DMS53 treated with DMSO at 0.1 percent for 48 hours (cell line): ENCODE data around the gene PDE8B.

ENCODE experiments used
- DNase-seq: peaks from one replicate; lab custom pipeline; 2025; ENCODE audit not compliant: unreplicated experiment; lab: John Stamatoyannopoulos, UW

Gene PDE8B

DNA sequence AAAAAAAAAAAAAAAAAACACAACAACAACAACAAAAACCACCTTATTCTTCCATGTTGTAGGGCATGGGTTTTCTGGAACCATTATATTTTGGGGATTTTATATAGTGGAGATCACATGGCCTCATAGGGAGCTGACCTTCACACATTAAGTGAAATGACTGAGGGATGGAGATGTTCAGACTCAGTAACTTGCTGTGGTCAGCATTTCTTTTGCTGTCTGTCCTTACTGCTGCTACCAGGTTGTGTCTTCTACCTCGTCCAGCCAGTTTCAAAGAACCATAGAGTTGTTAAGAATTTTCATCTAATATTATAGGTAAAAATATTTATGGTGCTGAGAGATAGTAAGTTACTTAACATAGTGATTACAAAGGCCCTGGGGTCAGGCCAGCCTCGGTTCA, 107.6 kb downstream of the PDE8B start:
- no peak for DNase-seq

DNA sequence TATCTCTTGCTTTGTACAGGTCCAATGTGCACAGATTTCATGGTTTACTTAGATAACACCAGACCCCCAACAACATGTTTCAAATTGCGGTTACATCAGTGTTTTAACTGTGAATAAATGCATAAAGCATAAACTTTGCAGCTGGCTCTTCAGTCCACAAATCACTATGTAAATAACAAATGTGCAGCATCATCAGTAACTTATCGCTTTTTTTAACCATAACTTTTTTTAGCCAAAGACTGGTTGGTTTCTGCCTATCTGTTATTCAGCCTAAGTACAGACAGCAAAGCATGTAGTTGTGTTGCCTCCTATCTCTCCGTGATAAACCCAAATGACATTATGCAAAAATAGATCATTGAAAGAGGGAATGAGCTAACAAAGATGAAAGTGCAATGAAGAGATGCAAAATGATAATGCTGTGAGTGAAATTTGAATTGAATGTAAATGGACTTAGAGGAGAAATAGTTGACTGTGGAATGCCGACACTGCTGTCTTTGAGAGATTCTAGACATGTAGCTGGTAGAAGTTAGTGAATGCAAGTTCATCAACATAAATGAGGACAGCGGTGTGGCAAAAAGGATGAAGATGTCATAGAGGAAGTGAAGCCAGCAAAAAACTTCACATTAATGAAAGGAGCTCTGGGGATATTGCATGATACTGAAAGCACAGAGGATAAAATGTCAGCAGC, 108.8 kb downstream of the PDE8B start:
- DNase-seq = no peak

DNA sequence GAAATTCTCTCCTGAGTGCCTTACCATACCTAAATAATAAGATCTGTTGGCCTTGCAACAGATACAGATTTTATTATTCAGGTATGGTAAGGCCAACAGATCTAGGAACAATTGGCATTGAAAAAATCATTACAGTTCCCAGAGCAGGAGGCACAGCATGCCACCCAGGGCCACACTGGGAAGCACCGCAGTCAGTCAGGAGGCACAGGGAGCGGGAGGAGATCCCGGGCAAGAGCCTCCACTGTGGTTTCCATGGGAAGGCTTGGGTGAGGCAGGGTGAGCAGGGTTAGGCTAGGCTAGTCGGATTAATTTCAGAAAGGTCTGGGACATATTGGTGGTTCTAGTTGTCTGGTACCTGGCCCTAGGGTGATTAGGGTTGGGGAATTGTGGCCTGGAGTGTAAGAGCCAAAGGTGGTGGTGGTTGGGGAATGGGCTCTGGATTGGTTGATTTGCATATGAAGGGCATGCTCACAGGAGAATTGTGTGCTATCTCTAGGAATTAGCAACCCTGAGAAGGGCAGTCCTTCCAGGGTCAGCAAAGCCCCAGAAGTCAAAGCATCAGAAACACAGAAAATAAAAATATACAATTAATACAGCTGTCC, 111.4 kb downstream of the PDE8B start:
- DNase-seq = no peak

DNA sequence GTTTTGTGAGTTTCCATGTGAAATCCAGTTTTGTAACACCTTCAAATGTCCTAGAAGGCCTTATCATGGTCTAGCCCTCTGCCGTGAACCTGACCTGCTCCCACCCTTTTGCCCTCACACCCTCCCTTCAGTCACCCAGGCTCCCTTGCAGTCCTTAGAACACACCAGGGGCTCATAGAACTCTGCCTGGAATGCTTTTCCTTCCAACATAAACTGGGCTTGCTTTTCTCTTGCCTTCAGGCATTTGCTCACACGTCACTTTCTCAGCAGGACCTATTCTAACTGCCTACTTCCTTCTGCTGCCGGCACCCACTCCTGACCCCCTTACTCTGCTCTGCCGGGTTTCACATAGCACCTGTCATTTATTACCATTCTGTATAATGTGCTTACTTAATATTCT, 111.9 kb downstream of the PDE8B start:
- DNase-seq = no peak

DNA sequence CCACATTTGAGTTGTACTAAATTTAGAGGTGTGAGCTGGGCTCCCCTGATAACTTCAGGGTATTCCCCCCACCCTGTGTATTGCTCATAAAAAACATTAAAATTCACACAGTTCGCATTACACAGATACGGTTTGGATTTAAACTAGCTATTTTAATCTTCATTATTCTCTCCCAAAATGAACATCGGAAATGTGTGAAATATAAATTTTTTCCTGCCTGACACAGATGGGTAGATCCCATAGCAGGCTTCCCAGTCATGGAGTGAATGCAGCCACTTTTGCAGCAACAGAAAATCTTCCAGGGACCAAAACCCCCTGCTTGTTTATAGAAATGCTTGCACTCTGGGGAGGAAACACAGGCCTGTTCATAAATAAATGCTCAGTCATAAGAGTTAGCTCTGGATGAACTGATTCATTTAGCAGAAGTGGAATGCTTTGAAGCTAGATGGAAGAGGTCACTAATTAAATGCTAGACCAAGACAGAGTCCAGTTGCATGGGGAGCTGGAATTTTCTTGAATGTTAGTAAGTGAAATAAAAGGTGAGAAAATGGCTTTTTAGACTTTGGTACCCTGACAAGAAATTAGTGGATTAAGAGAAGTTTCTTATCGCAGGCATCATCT, 115.6 kb downstream of the PDE8B start:
- no peak for DNase-seq

DNA sequence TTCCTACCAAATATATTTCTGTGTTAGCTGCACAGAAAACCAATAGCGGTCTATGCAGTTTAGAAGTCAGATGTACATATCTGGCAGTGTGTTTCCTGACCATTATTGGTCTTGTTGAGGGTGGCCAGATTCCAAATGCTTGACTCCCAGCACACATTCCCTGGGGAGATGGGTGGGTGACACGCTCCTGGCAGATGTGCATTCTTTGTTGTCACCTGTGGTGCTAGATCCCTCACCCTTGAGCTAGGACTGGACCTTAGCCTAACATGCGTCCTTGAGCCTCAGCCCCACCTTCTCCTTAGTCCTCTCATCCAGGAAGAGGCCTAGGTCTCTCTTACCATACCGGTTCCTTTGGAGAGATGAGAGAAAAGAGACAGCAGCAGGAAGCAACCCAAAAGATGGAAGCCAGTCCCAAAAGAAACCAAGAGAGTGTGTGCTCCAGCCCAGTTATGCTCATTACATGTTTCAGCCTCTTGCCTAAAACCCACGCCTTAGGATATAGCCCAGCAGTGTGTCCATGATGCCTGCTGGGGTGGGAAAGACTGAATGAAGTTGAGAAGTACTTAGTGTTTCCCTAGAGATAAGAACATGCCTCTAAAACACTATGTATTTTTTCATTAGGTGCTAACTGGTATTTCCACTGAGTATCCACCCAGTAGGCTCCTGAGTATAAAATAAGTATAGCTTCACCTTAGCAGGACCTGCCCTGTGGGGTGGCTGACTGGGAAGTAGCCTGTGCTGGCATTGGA, 116.7 kb downstream of the PDE8B start:
- DNase-seq = no peak

DNA sequence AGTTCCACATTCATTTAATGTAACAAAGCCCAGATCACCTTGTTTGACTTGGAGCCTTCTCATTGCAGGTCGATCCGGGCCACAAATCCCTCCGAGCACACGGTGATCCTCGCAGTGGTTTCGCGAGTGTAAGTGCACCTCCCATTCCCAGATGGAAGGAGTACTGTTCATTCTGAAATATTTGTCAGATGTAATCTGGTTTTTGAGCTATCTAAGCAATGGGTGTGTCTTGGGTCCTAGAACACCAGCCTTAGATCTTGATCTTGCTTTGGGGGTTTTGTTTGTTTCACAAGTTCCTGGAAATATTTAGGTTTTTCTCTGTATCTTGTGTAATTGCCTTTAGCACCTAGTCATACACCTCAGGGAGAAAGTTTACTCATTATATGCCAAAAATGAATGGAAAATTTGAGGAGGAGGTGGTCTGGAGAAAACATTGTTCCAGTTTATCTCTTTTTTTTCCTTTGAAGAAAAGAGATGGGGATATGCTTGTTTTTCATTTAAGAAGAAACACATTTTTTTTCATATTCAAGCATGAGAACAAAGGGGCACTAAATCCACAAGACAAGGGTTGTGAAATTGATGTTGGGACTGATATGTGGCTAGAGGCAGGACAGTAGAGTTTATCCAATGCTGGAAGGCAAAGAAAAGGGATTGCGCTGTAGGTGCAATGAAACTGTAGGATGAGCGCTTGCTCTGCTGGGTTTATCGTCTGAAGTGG, 118.6 kb downstream of the PDE8B start:
- DNase-seq = no peak

DNA sequence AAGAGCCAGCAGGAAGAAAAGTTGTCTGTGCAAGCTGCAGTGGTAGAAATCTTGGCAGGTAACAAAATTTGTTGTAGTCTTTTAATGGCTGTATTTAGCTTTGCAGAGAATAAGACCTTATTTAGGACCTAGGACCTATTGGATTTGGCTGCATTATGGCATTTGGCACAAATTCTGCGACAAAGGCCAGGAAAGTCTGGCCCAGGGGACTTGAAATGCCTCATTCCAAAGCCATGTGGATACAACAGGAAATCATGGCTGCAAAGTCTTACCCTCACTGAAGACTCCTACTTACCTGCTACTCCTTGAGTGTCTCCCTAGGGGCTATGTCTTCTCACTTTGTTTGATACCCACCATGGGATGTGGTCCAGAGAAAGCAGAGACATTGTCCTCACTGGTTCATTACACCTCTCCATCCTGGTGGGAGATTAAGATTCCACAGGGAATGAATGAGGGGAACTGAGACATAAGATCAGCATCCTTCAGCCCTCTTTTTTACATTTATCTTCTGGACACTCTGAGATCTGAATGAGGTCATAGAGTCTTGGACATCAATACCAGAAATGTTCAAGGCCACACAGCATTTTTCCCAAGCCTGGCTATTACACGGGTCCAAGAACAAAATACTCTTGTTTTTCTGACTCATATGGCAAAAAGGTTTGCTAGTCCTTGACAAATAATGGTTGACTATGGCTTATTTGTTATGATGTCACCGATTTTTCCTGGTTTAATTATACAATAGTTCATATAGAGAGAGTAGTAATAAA, 119.4 kb downstream of the PDE8B start:
- no peak for DNase-seq

DNA sequence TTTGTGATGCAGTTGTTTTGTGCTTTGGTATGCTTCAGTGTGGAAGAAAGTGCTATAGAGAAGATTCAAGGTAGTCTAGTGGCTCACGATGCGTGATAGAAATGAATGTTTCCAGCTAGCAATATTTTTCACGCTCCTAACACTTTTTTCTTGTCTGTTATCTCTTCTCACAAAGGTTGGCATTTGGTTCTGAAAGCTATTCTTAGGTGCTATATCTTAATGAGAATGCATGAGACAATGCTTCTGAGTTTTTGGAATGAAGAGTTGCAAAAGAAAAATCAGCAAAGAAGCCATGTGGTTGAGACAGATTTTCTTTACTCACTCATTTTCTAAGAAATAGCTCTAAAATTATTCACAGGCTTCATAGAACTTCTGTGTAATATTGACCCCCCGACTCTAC, 122.6 kb downstream of the PDE8B start:
- no peak for DNase-seq

DNA sequence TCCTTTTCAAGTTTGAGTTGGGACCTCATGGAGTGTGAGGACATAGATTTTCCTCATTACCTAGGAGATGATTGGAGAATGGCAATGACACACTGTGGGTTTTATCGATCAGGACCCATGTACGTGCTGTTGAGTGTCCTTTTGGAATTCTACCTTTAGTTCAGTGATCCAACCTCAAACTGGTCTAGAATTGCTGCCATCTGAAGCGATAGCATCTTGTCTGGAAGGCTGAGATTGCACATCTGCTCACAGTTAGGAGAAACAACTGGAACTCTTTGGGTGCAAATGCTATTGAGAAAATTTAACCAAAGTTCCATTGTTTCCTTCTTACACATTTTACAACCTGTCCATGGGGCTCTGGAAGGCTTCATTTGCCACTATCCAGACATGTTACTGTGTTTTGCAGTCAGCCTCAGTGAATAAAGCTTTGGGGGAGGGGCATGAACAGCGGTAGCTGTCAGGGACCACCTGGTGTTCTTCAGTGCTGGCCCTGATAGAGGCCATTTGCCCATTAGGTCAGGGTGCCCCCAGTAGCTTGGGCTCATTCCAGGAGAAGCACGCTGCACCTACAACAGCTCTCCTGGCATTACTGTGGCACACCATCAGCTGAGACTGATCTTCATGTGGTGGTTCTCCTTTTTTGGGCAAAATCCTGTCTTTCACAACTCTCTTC, 123.1 kb downstream of the PDE8B start:
- no peak for DNase-seq

DNA sequence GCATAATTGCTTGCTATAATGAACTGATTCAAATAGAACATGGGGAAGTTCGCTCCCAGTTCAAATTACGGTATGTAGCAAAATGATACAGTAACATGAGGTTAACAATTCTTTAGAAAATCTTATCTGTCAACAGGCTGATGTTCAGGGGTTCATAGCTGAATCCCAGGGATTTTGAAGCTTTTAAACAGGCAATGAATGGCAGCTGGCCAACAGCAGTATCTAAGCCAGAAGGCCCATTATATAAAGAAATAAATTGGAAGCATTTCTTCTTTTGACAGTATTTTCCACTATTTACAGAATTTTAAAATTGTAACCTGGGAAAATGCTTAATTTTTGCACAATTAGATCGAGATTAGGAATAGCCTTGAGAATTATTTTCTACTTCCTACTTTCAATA, 126.8 kb downstream of the PDE8B start:
- DNase-seq = no peak

DNA sequence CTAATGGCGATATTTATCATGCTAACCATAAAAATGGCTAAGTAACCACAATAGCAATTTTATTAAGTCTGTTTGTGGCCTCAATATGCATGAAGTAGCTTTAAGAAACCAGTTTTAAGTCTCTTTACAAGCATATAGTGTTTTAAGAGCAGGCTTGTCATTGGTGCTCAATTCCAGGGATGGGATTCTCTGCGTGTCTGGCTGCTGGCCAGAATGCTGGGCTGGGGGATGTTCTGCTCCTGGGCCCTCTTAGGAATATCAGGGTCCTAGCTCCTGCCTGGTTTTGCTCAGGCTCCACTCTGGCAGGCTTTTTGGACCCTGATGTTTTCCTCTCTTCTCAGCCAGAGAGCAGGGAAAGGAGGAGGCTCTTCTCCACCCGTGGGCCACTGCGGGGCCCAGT, 127.2 kb downstream of the PDE8B start:
- DNase-seq = no peak

DNA sequence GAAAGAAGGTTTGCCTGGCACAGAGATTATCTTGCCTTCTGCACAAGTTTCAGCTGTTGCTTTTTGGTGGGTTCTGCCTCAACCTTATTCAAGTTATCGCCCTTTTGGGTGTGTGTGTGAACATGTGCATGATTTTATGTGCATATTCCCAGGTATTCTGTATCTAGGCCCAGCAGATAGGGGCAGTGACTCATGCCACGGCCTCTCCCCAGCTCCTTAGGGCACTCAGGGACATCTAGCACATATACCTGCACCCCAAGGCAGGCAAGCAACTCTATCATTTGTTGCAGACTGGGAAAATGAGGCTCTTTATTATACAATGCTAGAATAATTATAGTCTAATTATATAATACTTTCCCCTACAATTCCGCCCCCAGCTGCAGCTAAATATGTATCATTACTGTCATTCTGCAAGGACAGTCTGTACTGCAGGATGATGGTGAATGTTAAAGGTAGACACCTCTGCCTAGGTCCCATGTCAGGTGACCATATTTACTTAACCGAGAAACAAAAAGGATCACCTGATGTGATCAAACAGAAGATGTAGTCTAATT, 128.9 kb downstream of the PDE8B start:
- DNase-seq = no peak

DNA sequence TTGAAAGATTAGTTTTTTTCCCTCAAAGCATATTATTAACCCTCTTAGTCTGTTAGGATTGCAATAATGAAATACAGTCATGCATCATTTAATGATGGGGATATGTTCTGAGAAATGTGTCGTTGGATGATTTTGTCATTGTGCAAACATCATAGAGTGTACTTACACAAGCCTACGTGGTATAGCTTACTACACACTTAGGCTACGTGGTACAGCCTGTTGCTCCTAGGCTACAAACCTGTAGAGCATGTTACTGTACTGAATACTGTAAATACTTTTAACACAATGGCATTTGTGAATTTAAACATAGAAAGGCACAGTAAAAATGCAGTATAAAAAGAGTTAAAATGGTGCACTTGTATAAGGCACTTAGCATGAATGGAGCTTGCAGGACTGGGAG, 132.7 kb downstream of the PDE8B start:
- peak; percentile 2 for DNase-seq

DNA sequence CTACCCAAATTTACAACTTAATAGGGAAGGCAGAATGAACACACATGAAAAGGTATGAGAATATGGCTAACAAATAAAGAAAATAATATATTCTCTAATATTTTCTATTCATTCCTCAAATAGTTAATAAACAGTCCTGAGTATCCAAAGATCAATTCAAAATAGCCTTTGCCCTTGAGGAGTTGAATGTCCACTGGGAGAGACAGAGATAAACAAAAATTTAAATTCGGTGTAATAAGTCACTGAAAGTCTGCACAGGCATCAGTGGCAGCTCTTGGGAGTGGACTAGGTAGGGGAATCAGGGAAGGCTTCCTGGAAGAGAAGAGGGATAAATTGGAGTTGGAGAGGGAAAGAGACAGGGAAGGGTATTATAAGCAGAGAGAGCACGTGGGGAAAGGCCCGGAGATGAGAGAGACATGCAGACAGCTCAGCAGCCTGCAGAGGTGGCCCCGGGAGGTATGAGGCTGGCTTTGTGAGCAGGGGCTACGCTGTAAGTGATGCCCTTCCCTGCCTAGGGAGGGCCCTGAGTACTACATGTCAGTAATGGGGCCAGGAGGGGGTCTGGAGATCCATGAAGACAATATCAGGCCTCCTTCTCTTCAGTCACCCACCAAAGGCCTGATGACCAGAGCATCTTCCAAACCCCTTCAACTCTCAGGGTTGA, 137.1 kb downstream of the PDE8B start:
- no peak for DNase-seq

DNA sequence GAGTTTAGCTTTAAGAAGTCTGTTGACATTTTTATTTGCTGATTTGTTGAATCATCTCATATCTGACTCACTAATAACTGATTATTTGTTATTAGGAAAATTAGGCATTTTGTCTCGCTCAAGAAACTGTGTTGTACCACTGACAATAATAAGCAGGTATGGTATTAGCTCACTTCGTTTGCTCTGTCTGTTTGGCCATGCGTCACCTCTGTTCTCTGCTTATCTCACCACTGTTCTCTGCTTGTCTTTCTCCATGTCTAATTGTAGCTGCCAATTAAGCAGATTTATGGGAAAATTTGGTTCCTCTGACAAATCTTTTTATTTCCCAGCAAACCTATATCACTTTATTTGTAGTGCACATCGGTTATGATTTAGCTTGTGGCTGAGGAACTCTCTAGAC, 142.8 kb downstream of the PDE8B start:
- no peak for DNase-seq

DNA sequence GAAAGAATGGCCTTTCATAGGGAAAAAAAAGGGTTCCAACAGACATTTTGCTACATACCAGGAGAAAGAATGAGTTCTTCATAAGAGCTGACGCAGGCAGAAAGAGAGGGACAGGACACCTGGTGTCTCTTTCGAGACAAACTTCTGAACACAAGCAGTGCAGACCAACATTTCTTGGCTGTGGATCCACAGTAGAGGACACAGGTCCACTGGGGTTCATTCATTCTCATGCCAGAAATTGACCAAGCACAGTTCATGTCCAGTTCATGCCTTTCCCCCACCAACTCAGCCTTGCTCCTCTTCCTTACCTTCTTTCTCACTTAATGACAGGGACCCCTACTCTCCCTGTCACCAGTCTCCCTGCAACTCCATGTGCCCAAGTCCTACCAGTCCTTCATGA, 144.0 kb downstream of the PDE8B start:
- no peak for DNase-seq

DNA sequence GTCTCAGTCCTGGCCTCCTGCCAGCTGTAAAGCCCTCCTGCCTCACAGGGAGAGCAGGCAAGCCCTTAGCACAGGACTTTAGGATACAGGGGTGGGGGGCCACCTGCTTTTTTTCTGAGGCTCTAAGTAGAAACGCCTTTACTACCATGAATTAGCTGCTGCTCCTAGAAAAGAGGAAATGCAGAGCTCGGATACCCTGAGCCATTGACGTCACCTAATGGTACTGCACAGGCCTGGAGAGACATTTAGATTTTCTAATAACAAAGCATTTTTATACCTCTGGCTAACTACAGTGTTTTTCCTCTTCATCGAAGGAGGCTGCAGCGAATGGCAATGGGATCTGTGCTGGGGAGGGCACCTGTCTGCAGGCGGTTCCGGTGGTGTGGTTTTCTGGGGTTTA, 144.6 kb downstream of the PDE8B start:
- DNase-seq = no peak

DNA sequence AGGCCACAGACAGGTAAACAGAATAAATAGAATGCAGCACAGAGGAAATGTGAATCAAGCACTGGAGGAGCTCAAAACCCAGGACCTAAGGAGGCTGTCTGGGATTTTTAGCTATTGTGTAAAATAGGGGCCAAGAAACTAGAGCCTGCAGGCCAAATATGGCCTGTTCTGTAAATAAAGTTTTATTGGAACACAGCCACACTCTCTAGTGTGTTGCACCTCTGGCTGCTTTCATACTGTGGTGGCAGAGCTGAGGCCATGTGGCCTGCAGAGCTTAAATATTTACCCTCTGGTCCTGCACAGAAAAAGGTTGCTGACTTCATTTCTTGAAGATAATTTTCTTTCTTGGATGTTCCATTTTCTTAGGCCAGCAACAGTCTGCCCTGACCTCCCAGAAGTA, 145.3 kb downstream of the PDE8B start:
- DNase-seq = no peak
